HL-60/S4 treated with phorbol 12-myristate 13-acetate at 8.2 ng/mL for 4 days and 3 days (cell line): ENCODE data around the gene FLNA.

Experiments used
- in situ Hi-C: fragments of 300-500 bp; cut with MboI; formaldehyde crosslinking; loops from 2 replicates; pipeline ENCODE4 v1.15.0; 2022; ENCODE audit warnings: low sequenced_read_pairs

Gene FLNA

DNA sequence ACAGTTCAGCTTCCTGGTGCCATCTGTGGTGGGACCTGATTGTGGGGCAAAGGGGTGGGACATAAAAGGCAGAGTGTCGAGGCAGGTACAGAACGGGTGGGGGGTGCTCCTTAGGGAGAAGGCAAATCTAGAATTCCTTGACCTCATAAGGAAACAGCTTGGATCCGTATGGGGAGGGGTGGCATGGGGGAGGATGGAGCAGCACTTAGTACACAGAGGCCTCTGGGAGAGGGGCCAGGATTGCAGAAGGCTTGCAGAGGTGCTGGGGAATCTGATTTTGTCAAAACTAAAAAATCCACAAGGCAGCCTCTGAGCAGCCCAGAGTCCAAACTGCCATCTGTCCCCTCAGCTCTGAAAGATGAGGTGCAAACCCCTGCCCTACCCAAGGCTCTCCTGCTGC, 2.3 kb upstream of the FLNA start:
- in situ Hi-C loops = no loop called here

DNA sequence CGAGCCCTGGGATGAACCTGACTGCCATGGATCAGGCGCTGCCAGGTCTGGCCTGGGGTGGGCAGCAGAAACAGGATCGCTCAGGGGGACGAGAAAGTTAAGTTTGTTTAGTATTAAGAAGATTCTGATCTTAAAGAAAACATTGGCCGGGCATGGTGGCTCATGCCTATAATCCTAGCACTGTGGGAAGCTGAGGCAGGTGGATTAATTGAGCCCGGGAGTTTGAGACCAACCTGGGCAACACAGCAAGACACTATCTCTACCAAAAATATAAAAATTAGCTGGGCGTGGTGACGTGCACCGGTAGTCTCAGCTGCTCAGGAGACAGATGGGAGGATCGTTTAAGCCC, 696 bp upstream of the FLNA start:
- in situ Hi-C loops = no loop called here

DNA sequence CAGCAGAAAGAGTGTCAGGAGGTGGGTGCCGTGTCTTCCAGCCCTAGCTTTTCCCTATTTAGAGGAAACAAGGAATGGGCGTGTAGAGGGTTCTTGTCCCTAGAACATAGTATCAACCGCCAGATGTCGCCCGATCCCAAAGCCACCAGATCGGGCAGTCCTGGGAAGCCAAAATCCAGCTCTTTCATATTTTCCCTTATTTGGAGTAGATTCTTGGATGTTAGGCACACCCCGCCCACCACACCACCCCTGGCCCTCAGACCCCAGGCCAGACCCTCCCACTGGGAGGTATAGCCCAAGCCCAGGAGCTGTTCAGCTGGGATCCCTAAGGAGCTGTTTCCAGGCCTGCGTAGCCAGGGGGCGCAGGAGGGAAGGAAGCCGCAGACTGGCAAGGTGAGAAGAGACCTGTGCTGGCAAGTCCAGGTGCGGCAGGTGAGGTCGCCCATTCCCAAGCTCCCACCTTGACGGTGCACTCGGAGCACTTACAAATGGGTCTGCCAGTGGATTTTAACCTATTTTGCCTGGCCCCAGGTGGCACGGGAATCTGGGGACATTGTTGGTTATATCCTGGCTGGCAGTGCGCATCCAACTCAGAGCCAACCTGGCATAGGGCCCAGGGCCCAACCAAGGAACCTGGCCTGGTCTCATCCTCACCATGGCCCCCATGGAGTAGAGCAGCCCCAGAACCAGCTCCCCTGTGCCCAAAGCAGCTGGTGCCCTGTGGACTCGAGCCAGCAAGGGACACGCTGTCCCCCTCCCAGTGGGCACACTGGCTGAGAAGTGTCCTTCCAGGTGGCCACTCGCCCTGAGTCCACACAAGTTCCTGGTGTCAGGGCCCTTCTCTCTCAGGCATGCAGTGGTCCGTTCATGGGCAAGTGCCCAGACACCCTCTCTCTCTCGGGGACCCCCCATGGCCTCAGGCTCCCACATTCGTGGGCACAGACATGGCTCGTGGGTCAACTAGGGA, 811 bp downstream of the FLNA start:
- in situ Hi-C loops = no loop called here

DNA sequence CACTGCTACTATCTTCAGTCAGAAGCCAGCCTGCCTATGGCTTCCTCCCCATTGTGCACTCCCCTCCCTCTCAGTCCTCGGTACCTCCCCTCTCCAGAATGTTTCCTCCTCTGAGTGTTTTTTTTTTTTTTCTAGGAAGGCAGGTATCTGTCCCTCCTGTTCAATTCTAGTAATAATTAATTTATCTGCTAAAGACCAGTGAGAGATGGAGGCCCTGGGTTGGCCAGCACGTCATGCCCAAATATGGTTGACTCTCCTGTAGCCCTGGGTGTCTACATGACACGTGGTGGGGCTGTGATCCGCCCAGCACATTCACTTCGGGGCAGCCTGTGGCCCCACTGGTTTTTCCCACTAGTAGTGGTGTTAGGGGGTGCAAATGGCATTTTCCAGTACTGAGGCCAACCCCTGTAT, 1.8 kb downstream of the FLNA start:
- in situ Hi-C loops = no loop called here

DNA sequence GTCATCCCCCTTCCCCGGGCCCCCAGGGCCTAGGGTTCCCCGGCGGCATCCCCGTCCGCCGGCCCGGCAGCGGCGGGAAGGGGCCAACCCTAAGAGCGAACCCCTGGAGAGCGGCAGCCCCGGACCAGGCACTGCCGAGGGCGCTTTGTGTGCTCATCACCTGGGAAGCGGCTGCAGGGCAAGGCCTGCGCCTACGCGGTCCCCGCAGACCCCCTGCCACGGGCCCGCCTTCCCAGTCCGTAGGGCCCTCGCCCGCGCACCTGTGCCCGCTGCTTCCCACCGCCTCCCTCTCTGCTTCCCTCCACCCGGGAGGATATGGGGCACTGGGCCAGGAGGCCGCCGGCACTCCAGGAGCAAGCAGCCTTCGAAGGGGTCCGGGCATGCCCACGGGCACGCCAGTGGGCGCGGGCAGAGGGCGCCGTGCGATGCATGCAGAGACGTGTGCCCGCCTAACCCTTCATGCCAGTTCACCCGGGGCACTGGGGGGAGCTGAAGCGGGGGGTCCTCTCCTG, 2.6 kb downstream of the FLNA start:
- in situ Hi-C loops = no loop called here

DNA sequence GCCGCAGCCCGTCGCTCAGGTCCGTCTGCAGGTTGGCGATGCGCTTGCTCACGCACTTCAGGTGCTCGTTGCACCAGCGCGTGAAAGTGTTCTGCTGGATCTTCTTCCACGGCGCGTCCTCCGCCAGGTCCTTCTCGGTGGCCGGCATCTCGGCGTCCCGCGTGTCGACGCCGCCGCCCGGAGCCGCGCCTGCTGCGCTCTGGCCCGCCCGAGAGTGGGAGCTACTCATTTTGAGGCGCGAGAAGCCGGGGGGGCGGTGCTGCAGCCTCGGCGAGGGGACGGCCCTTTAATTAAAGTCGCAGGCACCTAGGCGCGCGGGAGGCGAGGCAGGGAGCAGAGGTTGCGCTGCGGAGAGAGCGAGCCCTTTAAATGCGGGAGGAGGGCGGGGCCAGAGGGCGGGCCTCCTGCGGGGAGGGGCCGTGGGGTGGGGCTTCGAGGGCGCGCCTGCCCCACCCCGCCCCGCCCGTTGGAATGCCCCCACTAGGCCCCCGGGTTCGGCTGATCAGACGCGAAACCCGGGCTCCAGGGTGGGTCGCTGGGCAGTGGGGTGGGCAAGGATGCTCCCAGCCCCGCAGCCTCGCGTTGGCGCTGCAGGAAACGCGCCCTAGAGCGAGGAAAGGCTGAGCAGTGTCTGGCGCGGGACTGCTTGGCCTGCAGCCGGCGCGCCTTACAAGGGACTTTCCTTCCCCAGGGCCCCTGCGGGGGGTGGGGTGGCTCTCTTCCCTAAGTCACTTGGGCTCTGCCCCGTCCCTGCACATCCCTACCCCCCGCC, 3.2 kb downstream of the FLNA start:
- in situ Hi-C loops = no loop called here

DNA sequence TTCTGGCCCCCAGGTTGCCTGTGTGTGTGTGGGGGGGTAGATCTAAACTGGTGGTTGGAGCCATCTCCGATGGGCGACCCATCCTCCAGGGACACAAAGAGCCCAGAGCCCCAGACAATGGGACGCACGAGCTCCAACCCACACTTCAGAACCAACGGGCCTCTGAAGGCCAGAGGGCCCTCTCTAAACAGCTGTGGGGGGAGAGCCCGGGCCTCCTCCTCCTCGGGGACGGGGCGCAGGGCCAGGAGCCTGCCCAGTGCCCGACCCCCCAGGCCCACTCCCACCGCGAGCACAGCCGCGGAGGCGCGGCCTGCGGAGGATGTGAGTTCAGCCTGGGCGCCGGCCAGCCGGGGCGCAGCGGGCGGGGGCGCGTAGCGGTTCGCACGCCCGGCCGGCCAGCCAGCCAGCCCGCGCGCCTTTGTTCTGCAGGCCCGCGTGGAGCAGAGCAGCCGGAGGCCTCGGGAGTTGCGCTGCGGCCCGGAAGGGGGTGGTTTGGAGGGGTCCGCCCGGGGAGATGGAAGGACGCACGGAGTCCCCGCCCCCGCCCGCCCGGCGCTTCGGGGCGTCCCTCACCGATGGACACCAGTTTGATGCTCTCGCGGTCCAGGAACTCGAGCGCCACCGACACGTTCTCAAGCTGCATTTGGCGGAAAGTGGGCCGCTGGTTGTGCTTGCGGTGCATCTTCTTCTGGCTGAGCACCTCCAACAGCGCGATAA, 4.0 kb downstream of the FLNA start:
- in situ Hi-C loops = no loop called here

DNA sequence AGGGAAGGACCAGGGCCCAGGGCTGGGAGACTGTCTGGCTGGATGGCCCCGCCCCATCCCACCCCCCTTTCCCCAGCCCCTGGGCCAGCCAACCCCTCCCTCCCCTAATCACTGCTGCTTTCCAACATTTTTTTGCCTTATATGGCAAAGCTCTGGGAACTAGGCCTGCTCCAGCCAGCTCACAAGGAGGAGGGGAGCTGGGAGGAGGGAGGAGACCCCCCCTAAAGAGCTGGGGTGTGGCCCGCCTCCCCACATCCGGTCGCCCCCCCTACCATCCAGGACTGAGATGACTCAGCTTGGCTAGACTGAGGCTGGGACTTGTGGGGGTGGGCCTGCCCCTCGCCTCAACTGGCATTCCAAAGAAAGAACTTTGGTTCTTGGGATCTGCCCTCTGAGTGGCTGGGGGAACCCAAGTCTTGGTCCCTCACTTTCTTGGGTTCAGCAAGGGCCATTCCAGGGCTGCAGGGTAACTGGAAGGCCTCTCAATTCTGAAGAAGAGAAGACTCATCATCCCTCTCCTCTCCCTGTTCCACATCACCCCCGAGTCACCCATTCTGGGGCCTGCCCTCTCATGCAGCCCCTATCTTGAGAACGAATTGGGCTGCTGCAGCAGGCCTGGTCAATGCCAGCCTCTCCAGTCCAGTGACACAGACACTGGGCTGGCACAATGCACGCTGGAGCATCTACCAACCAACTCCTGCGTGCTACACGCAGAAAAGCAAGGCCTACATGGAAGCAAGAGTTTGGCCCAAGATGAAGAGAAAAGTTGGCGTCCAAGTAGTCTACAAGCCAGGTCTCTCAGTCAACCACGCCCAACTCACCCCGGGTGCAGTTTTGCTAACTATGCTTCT, 4.8 kb downstream of the FLNA start:
- in situ Hi-C loops = no loop called here

DNA sequence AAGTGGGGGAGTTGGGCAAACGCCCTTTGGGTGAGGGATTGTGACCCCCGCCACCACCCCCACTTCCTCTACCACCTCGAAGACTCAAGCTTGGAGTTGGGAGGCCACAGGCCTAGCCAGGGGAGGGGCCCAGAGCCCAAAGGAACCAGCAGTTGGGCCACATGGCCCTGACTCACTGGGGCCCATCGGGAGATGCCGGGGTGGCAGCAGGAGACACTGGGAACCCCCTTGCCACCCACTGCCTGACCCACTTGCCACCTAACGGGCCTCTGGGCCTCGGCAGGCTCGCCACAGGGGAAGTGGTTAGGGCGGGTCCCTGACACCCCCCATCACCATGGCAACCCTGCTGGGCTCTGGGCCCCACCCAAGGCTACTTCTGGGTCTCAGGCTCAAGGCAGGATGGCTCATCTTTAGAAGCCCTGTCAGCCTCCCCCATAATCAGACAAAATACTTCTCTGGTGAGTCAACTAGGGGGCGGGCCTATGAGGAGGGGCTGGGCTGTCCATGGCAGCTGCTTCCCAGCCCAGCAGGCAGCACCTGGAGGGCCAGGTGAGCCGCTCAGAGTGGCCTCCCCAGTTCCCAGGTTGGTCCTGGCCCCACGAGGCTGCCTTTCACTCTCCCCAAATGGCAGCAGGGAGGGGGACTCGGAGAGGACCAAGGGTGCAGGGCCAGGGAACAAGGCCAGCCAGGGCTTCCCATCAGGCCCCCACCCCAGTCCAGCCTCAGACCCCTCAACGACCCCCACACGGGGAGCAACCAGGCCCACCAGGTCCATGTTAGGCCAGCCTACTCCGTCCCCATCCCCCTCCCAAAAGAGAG, 5.6 kb downstream of the FLNA start:
- in situ Hi-C loops = no loop called here

DNA sequence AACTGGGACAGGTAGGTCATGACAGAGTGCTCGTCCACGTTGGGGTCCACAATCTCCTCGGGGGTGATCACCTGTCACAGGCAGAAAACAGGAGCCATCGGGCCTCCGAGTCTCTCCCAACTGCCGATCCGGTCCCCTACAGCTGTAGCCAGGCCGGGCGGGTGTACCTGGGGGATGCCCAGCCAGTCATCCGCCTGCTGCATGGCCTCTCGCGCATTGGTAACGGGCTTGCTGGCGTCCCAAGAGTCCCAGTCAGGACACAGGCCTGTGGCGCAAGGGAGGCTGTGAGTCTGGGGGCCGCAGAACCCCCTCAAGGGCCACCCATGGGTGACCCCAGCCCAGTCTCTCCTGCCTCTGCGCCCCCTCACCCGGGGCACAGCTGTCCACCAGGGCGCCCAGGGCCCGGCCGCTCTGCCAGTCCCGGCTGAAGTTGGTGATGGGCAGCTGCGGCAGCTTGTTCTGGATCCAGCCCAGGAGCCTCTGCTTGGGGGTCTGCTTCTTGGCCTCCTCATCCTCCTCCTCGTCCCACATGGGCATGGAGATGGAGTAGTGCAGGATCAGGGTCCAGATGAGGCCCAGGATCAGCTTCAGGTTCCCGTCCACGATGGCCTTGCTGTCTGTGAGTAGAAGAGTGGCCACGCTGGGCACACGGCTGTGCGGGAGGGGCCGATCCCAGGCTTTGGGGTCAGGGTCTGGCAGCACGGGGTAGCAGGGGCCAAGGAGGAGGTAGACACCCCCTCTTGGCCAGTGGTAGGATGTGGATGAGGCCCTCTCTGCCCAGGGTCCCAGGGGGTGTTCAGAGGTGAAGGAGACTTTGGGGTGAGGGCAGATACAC, 6.7 kb downstream of the FLNA start:
- in situ Hi-C loops = no loop called here

DNA sequence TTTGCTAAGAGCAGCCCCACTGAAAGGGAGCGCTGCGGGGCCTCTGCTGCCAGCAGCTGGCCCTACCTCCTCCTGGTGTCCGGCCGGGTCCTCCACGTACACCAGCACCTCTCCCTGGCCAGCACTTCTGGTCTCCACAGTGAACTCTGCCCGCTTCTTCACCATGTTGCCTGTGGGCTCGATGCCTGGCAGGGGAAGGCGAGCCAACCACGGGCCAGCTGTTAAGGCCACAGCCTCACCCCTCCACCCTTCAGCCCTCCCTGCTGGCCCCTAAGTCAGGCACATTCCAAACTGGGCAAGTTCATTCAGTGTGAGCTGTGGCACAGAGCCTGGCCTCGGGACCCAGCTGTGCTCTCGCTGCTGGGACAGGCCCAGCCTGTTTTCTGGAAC, 7.8 kb downstream of the FLNA start:
- in situ Hi-C loops = no loop called here

DNA sequence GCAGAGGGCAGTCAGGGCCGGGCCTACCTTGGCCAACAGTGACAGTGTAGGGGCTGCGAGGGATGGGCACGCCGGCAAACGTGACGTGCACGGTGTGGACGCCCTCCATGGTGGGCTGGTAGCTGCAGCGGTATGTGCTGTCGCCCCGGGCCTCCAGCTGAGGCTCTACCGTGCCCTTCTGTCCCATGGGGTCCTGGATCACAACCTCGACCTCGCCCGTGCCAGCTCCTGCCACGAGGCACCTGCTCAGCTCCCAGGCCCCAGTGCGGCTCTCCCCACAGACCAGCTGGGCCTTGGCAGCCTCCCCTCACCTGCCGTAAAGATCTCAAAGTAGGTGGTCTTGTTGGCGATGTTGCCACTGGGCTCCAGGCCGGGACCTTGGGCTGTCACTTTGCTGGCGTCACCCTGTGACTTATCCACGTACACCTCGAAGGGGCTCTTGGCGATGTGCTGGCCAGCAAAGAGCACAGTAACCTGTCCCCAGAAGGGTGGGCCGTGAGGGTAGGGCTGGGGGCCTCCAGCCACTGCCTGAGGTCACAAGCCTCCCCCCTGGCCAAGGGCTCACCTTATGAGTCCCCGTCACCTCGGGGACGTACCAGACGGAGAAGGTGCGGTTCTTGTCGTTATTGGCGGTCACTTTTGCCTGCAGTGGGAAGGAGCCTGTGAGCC, 8.3 kb downstream of the FLNA start:
- in situ Hi-C loops = no loop called here

DNA sequence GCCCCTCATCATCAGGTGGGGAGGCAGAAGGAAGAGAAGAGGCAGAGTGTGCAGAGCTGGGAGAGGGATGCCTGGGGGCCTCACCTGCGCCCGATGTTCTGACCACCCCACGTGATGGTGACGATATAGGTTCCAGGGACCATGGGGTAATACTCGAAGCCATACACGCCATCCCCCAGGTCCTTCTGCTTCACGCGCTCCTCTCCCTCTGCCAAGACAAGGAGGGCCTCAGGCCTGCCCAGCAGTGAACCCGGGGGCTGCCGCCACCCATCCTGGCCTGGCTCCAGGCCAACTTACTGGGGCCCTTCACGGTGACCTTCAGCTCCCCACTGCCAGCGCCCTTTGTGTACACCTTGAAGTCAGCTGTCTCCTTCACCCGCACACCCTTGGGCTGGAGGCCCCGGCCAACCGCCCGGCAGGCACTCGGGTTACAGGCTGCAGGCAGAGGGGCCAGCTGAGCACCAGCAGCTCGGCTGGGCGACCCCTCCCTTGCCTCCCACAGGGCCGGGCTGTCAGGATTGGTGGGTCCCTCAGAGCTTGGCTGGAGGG, 9.3 kb downstream of the FLNA start:
- in situ Hi-C loops = no loop called here

DNA sequence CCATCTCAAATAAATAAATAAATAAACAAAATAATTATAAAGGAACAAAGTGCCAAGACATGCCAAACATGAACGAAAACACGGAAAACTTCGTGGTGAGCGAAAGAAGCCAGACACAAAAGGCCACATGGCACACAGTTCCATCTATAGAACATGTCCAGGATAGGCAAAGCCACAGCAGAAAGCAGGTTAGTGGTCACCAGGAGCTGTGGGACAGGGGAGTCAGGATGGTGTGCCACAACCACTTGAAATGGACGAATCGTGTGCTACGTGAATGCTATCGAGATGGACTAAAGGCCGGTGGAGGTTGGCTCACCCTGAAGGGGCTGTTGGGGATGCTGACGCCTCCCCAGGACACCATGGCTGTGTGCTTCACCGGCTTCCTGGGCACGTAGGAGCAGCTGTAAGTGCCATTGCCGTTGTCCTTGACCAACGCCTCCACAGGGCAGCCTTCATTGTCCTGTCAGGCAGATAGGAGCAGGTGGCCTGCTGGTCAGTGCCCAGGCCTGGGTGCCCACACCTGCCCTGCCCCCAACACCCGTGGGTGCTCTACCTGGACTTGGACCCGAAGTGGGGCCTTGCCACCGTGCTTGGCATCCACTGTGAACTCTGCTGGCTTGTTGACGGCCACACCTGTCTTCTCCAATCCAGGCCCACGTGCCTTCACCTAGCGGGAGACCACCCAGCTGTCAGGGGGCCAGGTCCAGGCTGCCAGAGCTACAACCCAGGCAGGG, 10.6 kb downstream of the FLNA start:
- in situ Hi-C loops = no loop called here

DNA sequence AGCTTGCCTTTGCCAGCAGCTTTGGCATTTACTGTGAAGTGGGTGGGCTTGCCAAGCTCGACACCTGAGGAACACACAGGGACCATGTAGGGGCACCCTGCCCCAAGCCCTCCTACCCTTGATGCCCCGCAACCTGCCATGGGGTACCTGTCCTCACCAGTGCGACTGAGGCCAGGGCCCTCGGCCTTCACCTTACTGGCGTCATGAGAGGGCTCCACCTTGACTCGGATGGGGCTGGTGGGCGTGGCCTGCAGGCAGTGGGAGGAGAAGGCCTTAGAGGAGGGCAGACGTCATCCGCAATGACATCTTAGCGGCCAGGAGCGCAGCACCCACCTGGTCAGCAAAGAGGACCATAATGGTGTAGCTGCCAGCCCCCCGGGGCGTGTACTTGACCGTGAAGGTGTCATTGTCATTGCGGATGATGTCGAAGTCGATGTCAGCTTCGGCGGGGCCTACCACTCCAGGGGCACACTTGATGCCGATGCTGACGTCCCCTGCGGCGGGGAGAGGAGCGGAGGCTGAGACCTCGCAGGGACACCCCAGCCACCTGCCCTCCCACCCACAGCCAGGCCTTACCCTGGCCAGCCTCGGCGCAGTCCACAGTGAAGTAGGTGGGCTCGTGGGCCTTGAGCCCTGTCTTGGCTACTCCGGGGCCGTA, 12.2 kb downstream of the FLNA start:
- in situ Hi-C loops = no loop called here

DNA sequence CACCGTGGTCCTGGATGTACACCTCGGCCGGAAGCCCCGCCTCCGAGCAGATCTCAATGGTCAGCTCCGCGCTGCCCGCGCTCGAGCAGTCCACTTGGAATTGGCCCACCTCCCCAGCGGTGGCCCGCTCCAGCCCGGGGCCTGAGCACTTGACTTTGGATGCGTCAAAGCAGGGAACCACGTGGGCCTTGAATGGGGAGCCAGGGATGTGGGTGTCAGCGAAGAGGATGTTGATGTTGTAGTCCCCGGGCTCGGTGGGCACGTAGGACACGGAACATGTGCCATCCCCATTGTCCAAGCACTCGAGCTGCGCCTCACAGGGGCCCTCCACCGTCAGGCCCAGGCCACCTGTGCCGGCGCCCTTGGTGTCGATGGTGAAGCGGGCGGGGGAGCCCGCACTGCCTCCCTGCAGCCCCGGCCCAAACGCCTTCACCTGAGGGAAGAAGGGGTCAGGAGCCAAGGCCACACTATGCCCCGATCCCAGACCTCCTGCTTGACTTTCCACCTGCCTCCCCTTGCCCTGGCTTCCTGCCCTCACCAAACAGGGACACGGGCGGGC, 14.2 kb downstream of the FLNA start:
- in situ Hi-C loops = no loop called here
